ENCODE data around the gene RPL19.

DNA sequence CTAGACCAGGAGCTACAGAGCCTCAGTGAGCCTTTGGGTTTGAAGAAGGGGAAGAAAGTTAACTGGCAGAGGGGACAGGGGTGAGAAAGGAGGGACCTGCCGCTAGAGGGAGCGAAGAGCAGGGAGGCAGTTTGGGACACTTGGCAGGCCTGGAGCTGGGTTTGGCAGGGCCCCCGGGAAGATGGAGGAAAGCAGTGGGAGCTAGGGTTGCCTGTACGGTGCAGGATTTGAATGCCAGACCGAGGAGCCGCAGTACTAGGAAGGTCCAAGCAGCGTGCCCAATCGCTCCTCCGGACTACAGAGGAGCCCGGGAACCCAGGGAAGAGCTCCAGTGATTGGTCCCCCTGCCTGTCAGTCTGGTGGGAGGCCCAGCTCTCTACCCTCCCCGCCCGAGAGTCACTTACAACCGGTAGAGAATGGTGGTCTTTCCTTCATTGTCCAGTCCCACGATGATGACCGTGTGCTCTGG, 35.4 kb upstream of the RPL19 start:
- TF ChIP-seq, protein P1, sequence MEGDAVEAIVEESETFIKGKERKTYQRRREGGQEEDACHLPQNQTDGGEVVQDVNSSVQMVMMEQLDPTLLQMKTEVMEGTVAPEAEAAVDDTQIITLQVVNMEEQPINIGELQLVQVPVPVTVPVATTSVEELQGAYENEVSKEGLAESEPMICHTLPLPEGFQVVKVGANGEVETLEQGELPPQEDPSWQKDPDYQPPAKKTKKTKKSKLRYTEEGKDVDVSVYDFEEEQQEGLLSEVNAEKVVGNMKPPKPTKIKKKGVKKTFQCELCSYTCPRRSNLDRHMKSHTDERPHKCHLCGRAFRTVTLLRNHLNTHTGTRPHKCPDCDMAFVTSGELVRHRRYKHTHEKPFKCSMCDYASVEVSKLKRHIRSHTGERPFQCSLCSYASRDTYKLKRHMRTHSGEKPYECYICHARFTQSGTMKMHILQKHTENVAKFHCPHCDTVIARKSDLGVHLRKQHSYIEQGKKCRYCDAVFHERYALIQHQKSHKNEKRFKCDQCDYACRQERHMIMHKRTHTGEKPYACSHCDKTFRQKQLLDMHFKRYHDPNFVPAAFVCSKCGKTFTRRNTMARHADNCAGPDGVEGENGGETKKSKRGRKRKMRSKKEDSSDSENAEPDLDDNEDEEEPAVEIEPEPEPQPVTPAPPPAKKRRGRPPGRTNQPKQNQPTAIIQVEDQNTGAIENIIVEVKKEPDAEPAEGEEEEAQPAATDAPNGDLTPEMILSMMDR (IDR thresholded peaks at IDR 0.05): peak in 1 of 3 donors; percentile 36
- no peak for TF ChIP-seq POLR2A (IDR thresholded peaks at IDR 0.05)

Measured in lower leg skin (tissue), 3 donors.